Keratinocyte (primary cell): Measurements from ENCODE around the gene TACC2. TPM values are rescaled to one million over a fixed set of nuclear protein-coding genes. Genes with fewer than 3 reads are reported as not detected.

Experiments
- DNase-seq: peaks from one replicate; pipeline ENCODE4 v3.0.0-alpha.2; 2011; ENCODE audit warnings: low read depth, missing footprints, low spot score
- FAIRE-seq: peaks from 2 replicates; lab custom pipeline; 2011; peaks lifted over from hg19 to GRCh38; lab: Jason Lieb, UNC
- H2AFZ ChIP-seq: 2 replicates; pipeline ENCODE4 v1.6.0; 2012; ENCODE audit warnings: low read length, control low read depth, inconsistent platforms; ENCODE audit not compliant: control insufficient read depth
- H3K27ac ChIP-seq: 2 replicates; pipeline ENCODE4 v1.5.1; 2011; ENCODE audit warnings: low read length; ENCODE audit not compliant: control insufficient read depth, insufficient read depth
- H3K27me3 ChIP-seq: 3 replicates; pipeline ENCODE4 v1.6.0; 2011; ENCODE audit warnings: low read length; ENCODE audit not compliant: control insufficient read depth, insufficient read depth; ENCODE audit errors: extremely low read depth
- H3K36me3 ChIP-seq, 2 experiments: 2 replicates in 1 of 2; 3 replicates in 1 of 2; pipeline ENCODE4 v1.5.1; 2011; ENCODE audit warnings: low read length in 2 of 2, mild to moderate bottlenecking in 1 of 2; ENCODE audit not compliant: control insufficient read depth in 2 of 2, insufficient read depth in 2 of 2; ENCODE audit errors: extremely low read depth in 1 of 2
- H3K4me1 ChIP-seq: 3 replicates; pipeline ENCODE4 v1.5.1; 2011; ENCODE audit warnings: low read length; ENCODE audit not compliant: control insufficient read depth, insufficient read depth; ENCODE audit errors: extremely low read depth
- H3K4me2 ChIP-seq: 3 replicates; pipeline ENCODE4 v1.6.0; 2011; ENCODE audit warnings: low read depth, low read length; ENCODE audit not compliant: control insufficient read depth, insufficient read depth; ENCODE audit errors: extremely low read depth
- H3K4me3 ChIP-seq, 3 experiments: fragments of 200-600 bp in 1 of 3; sonication (generic) in 1 of 3; 2 replicates in 2 of 3; 3 replicates in 1 of 3; pipeline ENCODE4 v1.5.1; 2011 to 2016; ENCODE audit warnings: low read length in 3 of 3, mild to moderate bottlenecking in 3 of 3, control low read depth in 2 of 3, inconsistent platforms in 1 of 3, low read depth in 1 of 3, mixed read lengths in 1 of 3, mixed run types in 1 of 3, moderate library complexity in 1 of 3; ENCODE audit not compliant: control insufficient read depth in 2 of 3, insufficient read depth in 2 of 3; ENCODE audit errors: extremely low read depth in 1 of 3
- H3K79me2 ChIP-seq: 2 replicates; pipeline ENCODE4 v1.6.0; 2012; ENCODE audit warnings: low read length; ENCODE audit not compliant: control insufficient read depth, insufficient read depth
- H3K9ac ChIP-seq: 3 replicates; pipeline ENCODE4 v1.6.0; 2011; ENCODE audit warnings: low read length; ENCODE audit not compliant: control insufficient read depth, insufficient read depth; ENCODE audit errors: extremely low read depth
- H3K9me1 ChIP-seq: 3 replicates; pipeline ENCODE4 v1.6.0; 2011; ENCODE audit warnings: low read length; ENCODE audit not compliant: control insufficient read depth, insufficient read depth; ENCODE audit errors: extremely low read depth
- H3K9me3 ChIP-seq: 2 replicates; pipeline ENCODE4 v1.5.1; 2012; ENCODE audit warnings: low read depth, low read length; ENCODE audit not compliant: control insufficient read depth
- H4K20me1 ChIP-seq: 3 replicates; pipeline ENCODE4 v1.6.0; 2011; ENCODE audit warnings: low read length; ENCODE audit not compliant: control insufficient read depth, insufficient read depth; ENCODE audit errors: extremely low read depth
- EZH2 ChIP-seq: IDR thresholded peaks from one replicate; pipeline ENCODE4 v1.6.1; 2012; ENCODE audit warnings: inconsistent platforms, mild to moderate bottlenecking, low read length, moderate library complexity
- dilution Hi-C: fragments of 300-500 bp; cut with MboI; formaldehyde crosslinking; loops from one replicate; pipeline ENCODE4 v1.7.0; 2020; ENCODE audit warnings: low sequenced_read_pairs; ENCODE audit not compliant: extremely low pct_ligation_motif_present
- polyA plus RNA-seq, 5 experiments: library from polyadenylated mRNA; depleted of rRNA in 3 of 5; stranded (reverse) in 3 of 5; stranded (forward) in 1 of 5; unstranded in 1 of 5; fragments of >200 nt; gene quantifications; 1 replicate in 1 of 5; 2 replicates in 3 of 5; 3 replicates in 1 of 5; pipeline versions ENCODE4 v1.2.1 to v1.2.3, GENCODE V29; 2011 to 2012; ENCODE audit warnings: missing spikeins in 2 of 5, low read depth in 1 of 5, low replicate concordance in 1 of 5
- TF ChIP-seq, protein P1 (sequence below), 3 experiments: IDR thresholded peaks in 1 of 3; conservative IDR thresholded peaks in 1 of 3; optimal IDR thresholded peaks in 1 of 3; 2 replicates in 2 of 3; 3 replicates in 1 of 3; pipeline versions ENCODE3 to v1.5.1; 2011; ENCODE audit warnings: low read length in 3 of 3, mild to moderate bottlenecking in 3 of 3, moderate library complexity in 2 of 3, control low read depth in 1 of 3, inconsistent platforms in 1 of 3; ENCODE audit not compliant: insufficient read depth in 2 of 3; ENCODE audit errors: extremely low read depth in 1 of 3

The TACC2 gene
- polyA plus RNA-seq, 1 donor (not counting 4 experiments of a cell fraction or from before 2014, with no cell fraction given), result 12.8 TPM

DNA sequence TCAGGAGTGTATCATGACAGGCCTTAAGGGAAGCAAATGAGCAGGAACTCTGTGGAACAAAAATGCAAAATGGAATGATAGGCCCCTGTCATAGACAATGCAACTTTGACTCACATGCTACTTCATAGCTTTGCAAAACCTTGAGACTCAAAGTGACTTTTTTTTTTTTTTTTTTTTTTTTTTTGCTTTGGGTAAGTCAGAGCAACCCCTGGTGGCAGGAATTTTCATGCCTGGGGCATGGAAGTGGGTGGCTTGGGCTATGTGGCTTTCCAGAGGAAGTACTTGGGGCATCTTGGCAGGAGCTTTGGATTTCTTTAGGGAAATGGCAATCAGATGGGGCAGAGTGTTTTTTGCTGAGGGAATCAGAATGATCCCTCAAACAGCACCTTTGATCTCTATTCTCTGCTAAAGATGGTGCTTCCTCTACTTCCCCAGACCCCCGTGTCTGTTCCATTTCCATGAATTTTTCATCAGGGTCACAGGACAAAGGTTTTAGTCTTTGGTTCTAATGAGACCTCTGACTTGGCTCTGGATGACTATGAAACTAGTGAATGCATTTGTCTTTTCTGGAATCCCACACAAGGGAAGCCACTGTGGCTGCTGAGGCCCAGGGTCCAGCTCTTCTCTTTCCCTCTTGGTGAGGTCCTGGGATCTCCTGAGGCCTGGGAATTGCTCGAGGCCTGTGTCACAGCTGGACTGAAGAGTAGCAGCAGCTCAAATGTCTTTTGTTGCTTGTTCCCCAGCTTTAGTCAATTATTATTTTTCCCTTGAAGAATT, 62.8 kb downstream of the TACC2 start:
- peak; percentile 23 for FAIRE-seq
- H3K4me1 ChIP-seq, result peaks cover 16% of the 10 kb centered on the region
- H3K79me2 ChIP-seq, result no peaks in the 10 kb centered on the region
- no peaks in the 10 kb centered on the region for H4K20me1 ChIP-seq
- H3K9me3 ChIP-seq, result no peaks in the 10 kb centered on the region
- no peaks in the 10 kb centered on the region for H3K27me3 ChIP-seq
- H3K4me3 ChIP-seq, result no peak overlapping the region
- no peak overlapping the region for H3K9ac ChIP-seq
- H3K27ac ChIP-seq, result no peak overlapping the region
- dilution Hi-C loops, result no loop called here
- no peak overlapping the region for H2AFZ ChIP-seq
- no peaks in the 10 kb centered on the region for H3K9me1 ChIP-seq
- no peak for TF ChIP-seq EZH2
- TF ChIP-seq, protein P1, sequence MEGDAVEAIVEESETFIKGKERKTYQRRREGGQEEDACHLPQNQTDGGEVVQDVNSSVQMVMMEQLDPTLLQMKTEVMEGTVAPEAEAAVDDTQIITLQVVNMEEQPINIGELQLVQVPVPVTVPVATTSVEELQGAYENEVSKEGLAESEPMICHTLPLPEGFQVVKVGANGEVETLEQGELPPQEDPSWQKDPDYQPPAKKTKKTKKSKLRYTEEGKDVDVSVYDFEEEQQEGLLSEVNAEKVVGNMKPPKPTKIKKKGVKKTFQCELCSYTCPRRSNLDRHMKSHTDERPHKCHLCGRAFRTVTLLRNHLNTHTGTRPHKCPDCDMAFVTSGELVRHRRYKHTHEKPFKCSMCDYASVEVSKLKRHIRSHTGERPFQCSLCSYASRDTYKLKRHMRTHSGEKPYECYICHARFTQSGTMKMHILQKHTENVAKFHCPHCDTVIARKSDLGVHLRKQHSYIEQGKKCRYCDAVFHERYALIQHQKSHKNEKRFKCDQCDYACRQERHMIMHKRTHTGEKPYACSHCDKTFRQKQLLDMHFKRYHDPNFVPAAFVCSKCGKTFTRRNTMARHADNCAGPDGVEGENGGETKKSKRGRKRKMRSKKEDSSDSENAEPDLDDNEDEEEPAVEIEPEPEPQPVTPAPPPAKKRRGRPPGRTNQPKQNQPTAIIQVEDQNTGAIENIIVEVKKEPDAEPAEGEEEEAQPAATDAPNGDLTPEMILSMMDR (optimal IDR thresholded peaks at IDR 0.05 in 1 of 3, IDR thresholded peaks at IDR 0.05 in 1 of 3, conservative IDR thresholded peaks at IDR 0.05 in 1 of 3; ENCODE audit: extremely low read depth in 1 of 3, insufficient read depth in 2 of 3, low read length in 3 of 3), result peak; percentile 57 to 85 (median 71)
- H3K36me3 ChIP-seq, result no peaks in the 10 kb centered on the region
- no peak overlapping the region for H3K4me2 ChIP-seq
- peak; percentile 28 for DNase-seq

DNA sequence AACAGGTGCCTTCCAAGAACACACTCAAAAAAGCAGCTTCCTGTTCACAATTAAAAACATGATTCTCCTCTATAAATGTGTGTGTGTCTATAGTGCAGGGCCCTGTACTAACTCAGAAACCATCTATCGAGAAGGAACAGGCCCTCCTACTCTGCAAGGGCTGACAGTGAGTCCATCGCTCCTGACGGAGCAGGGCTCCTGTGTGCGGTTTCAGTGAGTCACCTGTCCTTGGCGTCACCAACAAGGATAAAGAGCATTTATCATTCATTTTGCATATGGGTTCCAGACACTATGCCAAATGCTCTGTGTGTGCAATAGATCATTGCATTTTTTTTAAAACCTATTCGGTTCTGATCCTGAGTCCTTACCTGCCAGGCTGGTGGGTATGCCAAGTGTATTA, 63.7 kb downstream of the TACC2 start:
- H3K9me3 ChIP-seq, result no peaks in the 10 kb centered on the region
- H3K27ac ChIP-seq, result no peak overlapping the region
- dilution Hi-C loops, result no loop called here
- no peak for DNase-seq
- no peaks in the 10 kb centered on the region for H3K27me3 ChIP-seq
- H4K20me1 ChIP-seq, result no peaks in the 10 kb centered on the region
- no peak for TF ChIP-seq EZH2
- TF ChIP-seq, protein P1 (optimal IDR thresholded peaks at IDR 0.05 in 1 of 3, IDR thresholded peaks at IDR 0.05 in 1 of 3, conservative IDR thresholded peaks at IDR 0.05 in 1 of 3; ENCODE audit: extremely low read depth in 1 of 3, insufficient read depth in 2 of 3, low read length in 3 of 3), result no peak
- H3K4me1 ChIP-seq, result peaks cover 16% of the 10 kb centered on the region
- H2AFZ ChIP-seq, result no peak overlapping the region
- no peak for FAIRE-seq
- H3K9me1 ChIP-seq, result no peaks in the 10 kb centered on the region
- H3K4me3 ChIP-seq, result no peak overlapping the region
- no peaks in the 10 kb centered on the region for H3K36me3 ChIP-seq
- H3K9ac ChIP-seq, result no peak overlapping the region
- H3K79me2 ChIP-seq, result no peaks in the 10 kb centered on the region
- no peak overlapping the region for H3K4me2 ChIP-seq
